Stomach (tissue), 4 donors: ENCODE results near the gene IGFN1.

Experiments
- CTCF ChIP-seq, 7 experiments: fragments of 450-650 bp in 4 of 7; fragments of 200-600 bp in 3 of 7; sonication (generic) in 3 of 7; IDR thresholded peaks; one replicate each; pipeline ENCODE4 v1.5.1; 2016 to 2019; ENCODE audit warnings: antibody characterized with exemption in 7 of 7, control low read depth in 2 of 7, mild to moderate bottlenecking in 1 of 7
- EP300 ChIP-seq: sonication (generic); formaldehyde crosslinking; IDR thresholded peaks from one replicate; pipeline ENCODE4 v1.6.1; 2017; ENCODE audit warnings: antibody characterized with exemption
- POLR2A ChIP-seq, 4 donors: fragments of 450-650 bp; IDR thresholded peaks; one replicate each; pipeline ENCODE4 v1.6.1; 2016; ENCODE audit warnings: antibody characterized with exemption in 4 of 4, control low read depth in 2 of 4, mild to moderate bottlenecking in 1 of 4, moderate library complexity in 1 of 4
- POLR2AphosphoS5 ChIP-seq, 3 donors: sonication (generic); formaldehyde crosslinking; IDR thresholded peaks; one replicate each; pipeline ENCODE4 v1.6.1; 2016; ENCODE audit warnings: antibody characterized with exemption in 3 of 3

DNA sequence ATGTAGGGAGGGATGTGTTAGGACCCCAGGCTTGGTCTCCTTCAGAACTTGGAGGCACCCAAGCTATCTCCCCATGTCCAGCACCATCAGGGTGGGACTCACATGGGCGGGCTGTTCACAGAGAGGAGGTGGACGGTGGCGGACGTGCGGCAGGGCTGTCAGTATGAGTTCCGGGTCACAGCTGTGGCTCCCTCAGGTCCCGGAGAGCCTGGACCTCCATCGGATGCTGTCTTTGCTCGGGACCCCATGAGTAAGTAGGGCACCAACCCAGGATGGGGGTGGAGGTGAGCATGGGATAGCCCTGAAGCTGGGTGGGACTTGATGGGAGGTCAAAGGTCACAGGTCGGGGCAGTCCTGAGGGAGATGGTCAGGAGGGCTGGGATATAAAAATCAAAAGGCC, 27.8 kb downstream of the IGFN1 start:
- TF ChIP-seq CTCF (IDR thresholded peaks at IDR 0.05), result no peak
- no peak for TF ChIP-seq POLR2A (IDR thresholded peaks at IDR 0.05)
- TF ChIP-seq EP300, result no peak
- TF ChIP-seq POLR2AphosphoS5 (IDR thresholded peaks at IDR 0.05), result no peak
